GM23338 (cell line): ENCODE results near the gene GALNT9. TPM values are rescaled to one million over a fixed set of nuclear protein-coding genes. Genes with fewer than 3 reads are reported as not detected.

Experiments
- ATAC-seq: fragments of 200-7000 bp; cut with Tn5 transposase; 3 replicates; pipeline ENCODE4 v1.9.1; 2020
- DNase-seq: peaks from one replicate; pipeline ENCODE4 v3.0.0-alpha.2; 2015; ENCODE audit warnings: low spot score
- H2AFZ ChIP-seq: fragments of 200-600 bp; sonication (generic); 2 replicates; pipeline ENCODE4 v1.8.0; 2016; ENCODE audit warnings: antibody characterized with exemption, mild to moderate bottlenecking, moderate library complexity
- H3F3A ChIP-seq: fragments of 200-600 bp; sonication (generic); replicated peaks from 2 replicates; pipeline ENCODE4 v1.8.0; 2017; ENCODE audit warnings: antibody characterized with exemption, mixed run types, low read depth
- H3K27ac ChIP-seq: fragments of 200-600 bp; sonication (generic); 2 replicates; pipeline ENCODE4 v1.6.1; 2016; ENCODE audit warnings: low read depth
- H3K27me3 ChIP-seq: fragments of 200-600 bp; sonication (generic); 2 replicates; pipeline ENCODE4 v1.8.0; 2016; ENCODE audit warnings: mild to moderate bottlenecking, mixed run types, moderate library complexity; ENCODE audit not compliant: insufficient read depth
- H3K36me3 ChIP-seq: fragments of 200-600 bp; sonication (generic); 2 replicates; pipeline ENCODE4 v1.8.0; 2016; ENCODE audit warnings: mild to moderate bottlenecking; ENCODE audit not compliant: insufficient read depth
- H3K4me1 ChIP-seq: fragments of 200-600 bp; sonication (generic); 2 replicates; pipeline ENCODE4 v1.8.0; 2016; ENCODE audit warnings: mild to moderate bottlenecking, moderate library complexity; ENCODE audit not compliant: insufficient read depth
- H3K4me2 ChIP-seq: fragments of 200-600 bp; sonication (generic); 2 replicates; pipeline ENCODE4 v1.7.1; 2017; ENCODE audit warnings: mixed run types
- H3K4me3 ChIP-seq: fragments of 200-600 bp; sonication (generic); 2 replicates; pipeline ENCODE4 v1.6.1; 2016; ENCODE audit warnings: mixed run types
- H3K79me2 ChIP-seq: fragments of 200-600 bp; sonication (generic); replicated peaks from 2 replicates; pipeline ENCODE4 v1.8.0; 2017; ENCODE audit warnings: mild to moderate bottlenecking; ENCODE audit not compliant: insufficient read depth
- H3K9me2 ChIP-seq: fragments of 200-600 bp; sonication (generic); 2 replicates; pipeline ENCODE4 v1.8.0; 2017; ENCODE audit not compliant: insufficient read depth
- H4K20me1 ChIP-seq: fragments of 200-600 bp; sonication (generic); replicated peaks from 2 replicates; pipeline ENCODE4 v1.8.0; 2017; ENCODE audit warnings: mild to moderate bottlenecking; ENCODE audit not compliant: insufficient read depth
- H3K27ac Mint-ChIP-seq: 2 replicates; pipeline ENCODE4 v1.8.0; 2020; ENCODE audit warnings: inconsistent platforms, mild to moderate bottlenecking, moderate library complexity, mixed read lengths
- H3K27me3 Mint-ChIP-seq: 3 replicates; pipeline ENCODE4 v1.8.0; 2022; ENCODE audit warnings: low read depth, mild to moderate bottlenecking, moderate library complexity, mixed read lengths, inconsistent platforms; ENCODE audit not compliant: insufficient read depth, poor library complexity
- H3K36me3 Mint-ChIP-seq: 3 replicates; pipeline ENCODE4 v1.8.0; 2021; ENCODE audit warnings: low read depth, mild to moderate bottlenecking, inconsistent platforms, moderate library complexity, mixed read lengths
- H3K4me1 Mint-ChIP-seq: 3 replicates; pipeline ENCODE4 v1.8.0; 2020; ENCODE audit warnings: mild to moderate bottlenecking, inconsistent platforms, mixed read lengths
- H3K4me3 Mint-ChIP-seq: 3 replicates; pipeline ENCODE4 v1.8.0; 2021; ENCODE audit warnings: moderate library complexity, mild to moderate bottlenecking, inconsistent platforms, mixed read lengths
- H3K9me3 Mint-ChIP-seq: 3 replicates; pipeline ENCODE4 v1.8.0; 2020; ENCODE audit warnings: moderate library complexity, mild to moderate bottlenecking, inconsistent platforms, mixed read lengths
- CREB1 ChIP-seq: fragments of 250-450 bp; sonication (Bioruptor Pico); IDR thresholded peaks from 2 replicates; pipeline ENCODE4 v1.5.0; 2020; ENCODE audit warnings: low read depth, mild to moderate bottlenecking, moderate library complexity
- EZH2phosphoT487 ChIP-seq: fragments of 200-600 bp; sonication (generic); IDR thresholded peaks from one replicate; pipeline ENCODE4 v1.8.1; 2018; ENCODE audit warnings: antibody characterized with exemption; ENCODE audit not compliant: unreplicated experiment
- JUNB ChIP-seq: IDR thresholded peaks from one replicate; pipeline ENCODE4 v1.6.1; 2016; ENCODE audit warnings: antibody characterized with exemption; ENCODE audit not compliant: unreplicated experiment
- NANOG ChIP-seq: IDR thresholded peaks from 2 replicates; pipeline ENCODE4 v1.6.1; 2016; ENCODE audit warnings: antibody characterized with exemption, borderline replicate concordance
- POLR2AphosphoS5 ChIP-seq: IDR thresholded peaks from 2 replicates; pipeline ENCODE4 v1.6.1; 2016; ENCODE audit warnings: antibody characterized with exemption, low read depth
- STAT1 ChIP-seq: IDR thresholded peaks from one replicate; pipeline ENCODE4 v1.6.1; 2016; ENCODE audit warnings: antibody characterized with exemption; ENCODE audit not compliant: unreplicated experiment
- ZNF114 ChIP-seq: fragments of 250-450 bp; sonication (Bioruptor Pico); IDR thresholded peaks from 2 replicates; pipeline ENCODE4 v1.5.0; 2020; ENCODE audit warnings: mild to moderate bottlenecking, moderate library complexity
- ZNF331 ChIP-seq: fragments of 250-450 bp; sonication (Bioruptor Pico); IDR thresholded peaks from 2 replicates; pipeline ENCODE4 v1.5.0; 2020; ENCODE audit warnings: low read depth, mild to moderate bottlenecking, moderate library complexity
- polyA plus RNA-seq: library from polyadenylated mRNA; unstranded; fragments of >200 nt; fragmentation: Nextera tagmentation; extraction: Ambion mirVana; gene quantifications from 2 replicates; pipeline ENCODE4 v1.2.1, GENCODE V29; 2016
- total RNA-seq: library from RNA; depleted of rRNA; stranded (reverse); fragments of >200 nt; shearing (Covaris generic); gene quantifications from 2 replicates; pipeline ENCODE4 v1.2.3, GENCODE V29; 2014
- TF ChIP-seq, protein P1 (sequence below): fragments of 250-450 bp; sonication (Bioruptor Pico); IDR thresholded peaks from 2 replicates; pipeline ENCODE4 v1.5.0; 2020; ENCODE audit warnings: mild to moderate bottlenecking, moderate library complexity
- TF ChIP-seq, protein P2 (sequence below), 2 experiments: fragments of 200-600 bp in 1 of 2; sonication (generic) in 1 of 2; conservative IDR thresholded peaks; 2 replicates each; pipeline versions ENCODE4 v1.5.1 to v1.6.1; 2016 to 2017; ENCODE audit warnings: antibody characterized with exemption in 2 of 2, low read depth in 2 of 2, mild to moderate bottlenecking in 2 of 2, moderate library complexity in 1 of 2

The GALNT9 gene
- total and polyA plus RNA-seq, 2 experiments from 2014 or later, result 0.81 to 2.5 TPM

DNA sequence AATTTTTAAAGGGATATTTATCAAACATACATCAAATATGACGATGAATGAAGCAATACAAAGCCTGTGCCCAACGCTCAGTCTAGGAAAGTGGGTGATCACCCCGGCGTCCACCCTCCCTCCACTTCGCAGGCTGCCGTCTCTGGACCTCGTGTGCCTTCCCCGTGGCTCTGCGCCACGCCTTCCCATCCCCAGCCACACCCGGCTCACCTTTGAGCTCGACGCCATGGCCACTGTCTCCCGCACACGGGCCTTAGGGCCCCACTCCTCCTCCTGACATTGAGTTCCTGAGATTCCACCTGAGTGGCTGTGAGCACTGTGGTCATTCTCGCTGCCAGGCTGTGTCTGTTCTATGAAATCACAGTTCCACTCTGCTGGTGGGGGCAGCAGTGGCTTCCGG is 56.7 kb downstream of the GALNT9 start:
- ATAC-seq (no peak), DNase-seq (no peak)
- no peaks in the 10 kb centered on the region for H3K36me3 ChIP-seq
- Mint-ChIP-seq H3K27me3 (peaks cover 12% of the 10 kb centered on the region), H3K36me3 (no peaks in the 10 kb centered on the region; the same call in 2 of the 3 replicates), H3K4me1 (peaks cover 32% of the 10 kb centered on the region), H3K9me3 (no peaks in the 10 kb centered on the region), H3K4me3 (no peak overlapping the region; the same call in 2 of the 3 replicates), H3K27ac (peak overlapping the region; percentile 56; the same call in 1 of the 2 replicates)
- H3K27me3 ChIP-seq, result no peaks in the 10 kb centered on the region
- no peaks in the 10 kb centered on the region for H3K9me2 ChIP-seq
- no peak overlapping the region for H2AFZ ChIP-seq
- no peak overlapping the region for H3K4me3 ChIP-seq
- no peaks in the 10 kb centered on the region; the same call in 1 of the 2 replicates for H4K20me1 ChIP-seq
- H3K79me2 ChIP-seq, result no peaks in the 10 kb centered on the region
- H3K27ac ChIP-seq, result no peak overlapping the region
- no peaks in the 10 kb centered on the region for H3F3A ChIP-seq
- no peak overlapping the region for H3K4me2 ChIP-seq
- H3K4me1 ChIP-seq, result no peaks in the 10 kb centered on the region
- no peak for TF ChIP-seq JUNB
- TF ChIP-seq ZNF331 (CRISPR knock-in tag), result no peak

DNA sequence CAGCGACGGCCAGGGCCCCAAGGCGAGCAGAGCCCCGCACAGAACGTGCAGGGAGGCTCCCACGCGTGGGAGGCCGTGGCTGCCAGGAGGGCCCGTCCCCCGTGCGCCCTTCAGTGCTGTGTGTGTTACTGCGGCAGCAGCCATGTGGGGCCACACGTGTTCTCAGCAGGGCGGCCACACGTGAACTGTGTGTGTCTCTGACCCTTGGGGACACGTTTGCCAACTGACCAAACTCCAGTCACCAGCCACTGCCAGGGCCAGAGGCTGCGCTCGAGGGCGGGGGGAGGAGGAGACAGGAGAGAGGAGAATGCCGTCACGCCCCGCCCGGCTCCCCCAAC is 57.7 kb downstream of the GALNT9 start:
- Histone ChIP-seq H3K36me3 (no peaks in the 10 kb centered on the region), H3K4me2 (no peak overlapping the region), H3K27ac (no peak overlapping the region), H4K20me1 (no peaks in the 10 kb centered on the region; the same call in 1 of the 2 replicates), H3F3A (no peaks in the 10 kb centered on the region), H3K4me1 (no peaks in the 10 kb centered on the region), H2AFZ (no peak overlapping the region), H3K9me2 (no peaks in the 10 kb centered on the region), H3K27me3 (no peaks in the 10 kb centered on the region), H3K79me2 (no peaks in the 10 kb centered on the region), H3K4me3 (no peak overlapping the region)
- Mint-ChIP-seq H3K36me3 (no peaks in the 10 kb centered on the region; the same call in 2 of the 3 replicates), H3K9me3 (no peaks in the 10 kb centered on the region), H3K27me3 (peaks cover 15% of the 10 kb centered on the region), H3K4me1 (peaks cover 27% of the 10 kb centered on the region), H3K4me3 (no peak overlapping the region), H3K27ac (no peak overlapping the region)
- ATAC-seq (no peak), DNase-seq (no peak)
- TF ChIP-seq, protein P1, sequence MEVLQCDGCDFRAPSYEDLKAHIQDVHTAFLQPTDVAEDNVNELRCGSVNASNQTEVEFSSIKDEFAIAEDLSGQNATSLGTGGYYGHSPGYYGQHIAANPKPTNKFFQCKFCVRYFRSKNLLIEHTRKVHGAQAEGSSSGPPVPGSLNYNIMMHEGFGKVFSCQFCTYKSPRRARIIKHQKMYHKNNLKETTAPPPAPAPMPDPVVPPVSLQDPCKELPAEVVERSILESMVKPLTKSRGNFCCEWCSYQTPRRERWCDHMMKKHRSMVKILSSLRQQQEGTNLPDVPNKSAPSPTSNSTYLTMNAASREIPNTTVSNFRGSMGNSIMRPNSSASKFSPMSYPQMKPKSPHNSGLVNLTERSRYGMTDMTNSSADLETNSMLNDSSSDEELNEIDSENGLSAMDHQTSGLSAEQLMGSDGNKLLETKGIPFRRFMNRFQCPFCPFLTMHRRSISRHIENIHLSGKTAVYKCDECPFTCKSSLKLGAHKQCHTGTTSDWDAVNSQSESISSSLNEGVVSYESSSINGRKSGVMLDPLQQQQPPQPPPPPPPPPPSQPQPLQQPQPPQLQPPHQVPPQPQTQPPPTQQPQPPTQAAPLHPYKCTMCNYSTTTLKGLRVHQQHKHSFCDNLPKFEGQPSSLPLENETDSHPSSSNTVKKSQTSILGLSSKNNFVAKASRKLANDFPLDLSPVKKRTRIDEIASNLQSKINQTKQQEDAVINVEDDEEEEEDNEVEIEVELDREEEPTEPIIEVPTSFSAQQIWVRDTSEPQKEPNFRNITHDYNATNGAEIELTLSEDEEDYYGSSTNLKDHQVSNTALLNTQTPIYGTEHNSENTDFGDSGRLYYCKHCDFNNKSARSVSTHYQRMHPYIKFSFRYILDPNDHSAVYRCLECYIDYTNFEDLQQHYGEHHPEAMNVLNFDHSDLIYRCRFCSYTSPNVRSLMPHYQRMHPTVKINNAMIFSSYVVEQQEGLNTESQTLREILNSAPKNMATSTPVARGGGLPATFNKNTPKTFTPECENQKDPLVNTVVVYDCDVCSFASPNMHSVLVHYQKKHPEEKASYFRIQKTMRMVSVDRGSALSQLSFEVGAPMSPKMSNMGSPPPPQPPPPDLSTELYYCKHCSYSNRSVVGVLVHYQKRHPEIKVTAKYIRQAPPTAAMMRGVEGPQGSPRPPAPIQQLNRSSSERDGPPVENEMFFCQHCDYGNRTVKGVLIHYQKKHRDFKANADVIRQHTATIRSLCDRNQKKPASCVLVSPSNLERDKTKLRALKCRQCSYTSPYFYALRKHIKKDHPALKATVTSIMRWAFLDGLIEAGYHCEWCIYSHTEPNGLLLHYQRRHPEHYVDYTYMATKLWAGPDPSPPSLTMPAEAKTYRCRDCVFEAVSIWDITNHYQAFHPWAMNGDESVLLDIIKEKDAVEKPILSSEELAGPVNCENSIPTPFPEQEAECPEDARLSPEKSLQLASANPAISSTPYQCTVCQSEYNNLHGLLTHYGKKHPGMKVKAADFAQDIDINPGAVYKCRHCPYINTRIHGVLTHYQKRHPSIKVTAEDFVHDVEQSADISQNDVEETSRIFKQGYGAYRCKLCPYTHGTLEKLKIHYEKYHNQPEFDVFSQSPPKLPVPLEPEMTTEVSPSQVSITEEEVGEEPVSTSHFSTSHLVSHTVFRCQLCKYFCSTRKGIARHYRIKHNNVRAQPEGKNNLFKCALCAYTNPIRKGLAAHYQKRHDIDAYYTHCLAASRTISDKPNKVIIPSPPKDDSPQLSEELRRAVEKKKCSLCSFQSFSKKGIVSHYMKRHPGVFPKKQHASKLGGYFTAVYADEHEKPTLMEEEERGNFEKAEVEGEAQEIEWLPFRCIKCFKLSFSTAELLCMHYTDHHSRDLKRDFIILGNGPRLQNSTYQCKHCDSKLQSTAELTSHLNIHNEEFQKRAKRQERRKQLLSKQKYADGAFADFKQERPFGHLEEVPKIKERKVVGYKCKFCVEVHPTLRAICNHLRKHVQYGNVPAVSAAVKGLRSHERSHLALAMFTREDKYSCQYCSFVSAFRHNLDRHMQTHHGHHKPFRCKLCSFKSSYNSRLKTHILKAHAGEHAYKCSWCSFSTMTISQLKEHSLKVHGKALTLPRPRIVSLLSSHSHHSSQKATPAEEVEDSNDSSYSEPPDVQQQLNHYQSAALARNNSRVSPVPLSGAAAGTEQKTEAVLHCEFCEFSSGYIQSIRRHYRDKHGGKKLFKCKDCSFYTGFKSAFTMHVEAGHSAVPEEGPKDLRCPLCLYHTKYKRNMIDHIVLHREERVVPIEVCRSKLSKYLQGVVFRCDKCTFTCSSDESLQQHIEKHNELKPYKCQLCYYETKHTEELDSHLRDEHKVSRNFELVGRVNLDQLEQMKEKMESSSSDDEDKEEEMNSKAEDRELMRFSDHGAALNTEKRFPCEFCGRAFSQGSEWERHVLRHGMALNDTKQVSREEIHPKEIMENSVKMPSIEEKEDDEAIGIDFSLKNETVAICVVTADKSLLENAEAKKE (CRISPR knock-in tag), result no peak
- TF ChIP-seq CREB1 (CRISPR knock-in tag) (no peak), EZH2phosphoT487 (no peak), ZNF114 (CRISPR knock-in tag) (no peak), POLR2AphosphoS5 (no peak), STAT1 (no peak), JUNB (no peak), NANOG (no peak)
- TF ChIP-seq, protein P2, sequence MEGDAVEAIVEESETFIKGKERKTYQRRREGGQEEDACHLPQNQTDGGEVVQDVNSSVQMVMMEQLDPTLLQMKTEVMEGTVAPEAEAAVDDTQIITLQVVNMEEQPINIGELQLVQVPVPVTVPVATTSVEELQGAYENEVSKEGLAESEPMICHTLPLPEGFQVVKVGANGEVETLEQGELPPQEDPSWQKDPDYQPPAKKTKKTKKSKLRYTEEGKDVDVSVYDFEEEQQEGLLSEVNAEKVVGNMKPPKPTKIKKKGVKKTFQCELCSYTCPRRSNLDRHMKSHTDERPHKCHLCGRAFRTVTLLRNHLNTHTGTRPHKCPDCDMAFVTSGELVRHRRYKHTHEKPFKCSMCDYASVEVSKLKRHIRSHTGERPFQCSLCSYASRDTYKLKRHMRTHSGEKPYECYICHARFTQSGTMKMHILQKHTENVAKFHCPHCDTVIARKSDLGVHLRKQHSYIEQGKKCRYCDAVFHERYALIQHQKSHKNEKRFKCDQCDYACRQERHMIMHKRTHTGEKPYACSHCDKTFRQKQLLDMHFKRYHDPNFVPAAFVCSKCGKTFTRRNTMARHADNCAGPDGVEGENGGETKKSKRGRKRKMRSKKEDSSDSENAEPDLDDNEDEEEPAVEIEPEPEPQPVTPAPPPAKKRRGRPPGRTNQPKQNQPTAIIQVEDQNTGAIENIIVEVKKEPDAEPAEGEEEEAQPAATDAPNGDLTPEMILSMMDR (conservative IDR thresholded peaks at IDR 0.05; ENCODE audit: low read depth in 2 of 2), result no peak
